ENCODE measurements around the gene KPTN.
"Not testable (repeated sequence)": the region's sequence is repeated elsewhere in the genome, so short reads cannot be mapped to it uniquely, and the experiment has no call there.

Gene KPTN

DNA sequence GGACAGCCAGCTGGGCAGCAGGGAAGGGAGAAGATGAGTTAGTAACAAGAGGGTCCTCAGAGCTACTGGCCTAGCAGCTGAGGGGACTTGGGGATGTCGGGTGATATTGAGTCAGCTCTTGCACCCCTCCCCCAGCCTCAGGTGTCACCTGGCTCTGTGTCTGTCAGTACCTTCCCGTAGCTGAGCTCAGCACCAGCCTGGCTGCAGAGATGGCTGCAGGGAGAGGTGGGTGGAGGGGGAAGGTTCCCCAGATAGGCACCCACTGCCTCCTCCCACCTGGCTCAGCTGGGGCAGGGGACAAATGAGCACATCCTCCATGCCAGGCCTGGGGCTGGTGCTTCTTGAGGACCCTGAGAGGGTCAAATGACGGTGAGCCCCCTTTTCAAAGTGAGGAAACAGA lies 6.8 kb upstream of the KPTN start:
- DNase-seq = no peak

DNA sequence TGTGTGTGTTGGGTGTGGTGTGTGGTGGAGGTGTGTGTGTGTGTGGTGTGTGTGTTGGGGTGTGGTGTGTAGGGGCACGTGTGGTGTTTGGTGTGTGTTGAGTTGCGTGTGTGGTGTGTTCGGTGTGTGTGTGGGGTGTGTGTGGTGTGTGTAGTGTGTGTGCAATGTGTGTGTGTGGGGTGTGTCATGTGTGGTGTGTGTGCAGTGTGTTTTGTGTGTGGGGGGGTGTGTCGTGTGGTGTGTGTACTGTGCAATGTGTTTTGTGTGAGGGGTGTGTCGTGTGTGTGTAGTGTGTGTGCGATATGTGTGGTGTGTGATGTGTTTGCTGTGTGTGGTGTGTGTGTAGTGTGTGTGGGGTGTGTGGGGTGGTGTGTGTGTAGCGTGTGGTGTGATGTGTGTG lies 6.0 kb upstream of the KPTN start:
- DNase-seq = no peak

DNA sequence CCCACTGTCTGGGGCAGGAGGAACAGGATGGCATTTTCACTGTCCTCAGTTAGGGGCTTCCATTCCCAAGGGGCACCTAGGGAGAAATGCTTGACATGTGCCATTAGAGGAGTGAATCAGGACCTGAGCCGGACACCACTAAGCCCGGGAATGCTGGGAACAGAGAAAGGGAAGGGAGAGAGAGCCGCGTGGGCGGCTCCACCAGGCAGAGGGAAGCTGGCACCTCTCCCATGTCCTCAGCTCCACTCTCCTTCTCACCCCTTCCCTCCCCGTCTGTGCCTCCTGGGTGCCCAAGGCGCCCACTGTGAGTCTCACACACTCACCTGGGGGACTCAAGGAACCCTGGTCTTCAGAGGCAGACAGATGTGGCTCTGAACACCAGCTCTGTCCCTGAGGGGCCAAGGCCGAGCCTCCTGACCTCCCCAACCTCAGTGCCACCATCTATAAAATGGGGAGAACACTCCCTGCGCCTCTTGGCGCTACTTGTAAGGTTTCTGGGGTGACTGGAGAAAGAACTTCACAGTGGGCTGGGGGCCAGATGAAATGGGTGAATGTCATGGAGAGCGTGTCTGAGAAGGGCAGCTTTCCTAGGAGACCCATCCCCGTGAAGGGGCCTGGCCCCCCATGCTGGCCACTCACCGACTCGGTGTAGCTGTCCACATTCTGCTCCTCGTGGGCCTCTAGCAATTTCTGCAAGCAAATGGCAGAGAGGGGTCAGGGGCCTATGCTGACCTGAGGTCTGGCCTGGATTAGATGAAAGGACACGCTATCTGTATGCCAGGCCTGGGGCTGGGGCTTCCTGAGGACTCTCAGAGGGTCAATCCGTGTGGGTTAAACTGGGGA lies 5.3 kb upstream of the KPTN start:
- no peak for DNase-seq

DNA sequence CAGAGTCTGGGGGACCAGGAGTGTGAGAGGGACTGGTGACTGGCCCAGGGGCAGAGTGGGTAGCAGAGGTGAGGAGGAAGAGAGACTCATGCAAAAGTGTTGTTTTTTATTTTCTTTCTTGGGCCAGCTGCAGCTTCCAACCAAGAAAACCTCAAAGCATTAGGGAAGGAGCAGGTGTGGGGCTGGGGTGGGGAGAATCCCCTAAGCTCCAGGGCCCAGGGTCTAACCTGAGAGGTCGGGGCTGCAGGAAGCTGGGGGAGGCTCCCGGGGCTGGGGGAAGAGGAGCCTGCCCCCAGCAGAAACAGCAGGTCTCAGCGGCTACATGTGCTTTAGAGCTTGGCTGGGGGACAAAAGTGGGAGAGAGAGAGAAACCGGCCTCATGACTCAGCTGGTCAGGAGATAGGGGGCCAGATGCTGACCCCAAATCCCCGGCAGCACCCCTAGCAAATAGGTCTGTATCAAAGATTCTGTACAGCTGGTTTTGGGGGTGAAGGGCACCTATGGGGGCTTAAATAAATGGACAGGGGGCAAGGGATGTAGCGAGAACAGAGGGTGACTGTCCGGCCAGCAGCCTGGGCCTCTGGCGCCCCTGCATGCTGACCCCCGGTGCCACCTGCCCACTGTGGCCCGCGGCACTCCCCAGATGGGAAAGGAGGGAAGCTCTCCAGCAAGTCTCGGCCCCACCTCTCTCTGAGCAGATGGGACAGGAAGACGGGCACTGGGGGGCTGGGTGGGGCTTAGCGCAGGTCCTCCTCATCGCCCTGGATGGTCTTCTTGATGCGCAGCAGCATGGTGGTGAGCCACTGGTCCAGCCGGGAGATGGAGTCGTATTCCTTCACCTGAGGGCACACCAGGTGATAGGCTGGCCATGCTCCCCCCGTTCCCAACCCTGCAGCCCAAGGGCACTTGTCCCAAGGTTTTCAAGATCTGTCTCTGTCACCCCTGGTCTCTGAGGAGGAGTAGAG lies 3.8 kb upstream of the KPTN start:
- DNase-seq = no peak

DNA sequence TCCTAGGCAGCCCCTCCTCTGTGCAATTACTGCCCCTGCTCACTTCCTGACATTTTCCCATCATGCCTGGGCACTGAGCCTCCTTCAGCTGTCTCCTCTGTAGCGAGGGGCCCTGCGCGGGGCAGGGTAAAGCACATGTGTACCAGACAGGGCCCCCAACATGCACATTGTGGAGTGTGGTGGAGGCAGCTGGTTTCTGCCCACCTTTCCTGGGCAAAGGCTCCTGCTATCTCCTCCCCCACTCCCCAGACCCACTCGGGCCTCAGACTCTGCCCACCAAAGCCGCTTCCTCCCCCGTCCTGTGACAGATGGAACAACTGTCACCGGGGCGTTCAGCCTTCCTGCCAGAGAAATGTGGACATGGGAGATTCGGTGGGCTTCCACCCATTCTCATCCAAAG lies 2.9 kb upstream of the KPTN start:
- no peak for DNase-seq

DNA sequence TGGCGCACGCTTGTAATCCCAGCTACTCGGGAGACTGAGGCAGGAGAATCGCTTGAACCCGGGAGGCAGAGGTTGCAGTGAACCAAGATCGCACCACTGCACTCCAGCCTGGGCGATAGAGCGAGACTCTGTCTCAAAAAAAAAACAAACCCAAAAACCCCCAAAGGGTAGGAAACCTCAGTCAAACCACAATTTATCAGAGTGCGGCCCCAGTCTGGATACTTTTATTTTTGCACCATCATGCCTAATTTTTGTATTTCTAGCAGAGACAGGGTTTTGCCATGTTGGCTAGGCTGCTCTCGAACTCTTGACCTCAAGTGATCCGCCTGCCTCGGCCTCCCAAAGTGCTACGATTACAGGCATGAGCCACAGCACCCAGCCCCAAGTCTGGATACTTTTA lies 2.2 kb upstream of the KPTN start:
- DNase-seq = not testable (repeated sequence)

DNA sequence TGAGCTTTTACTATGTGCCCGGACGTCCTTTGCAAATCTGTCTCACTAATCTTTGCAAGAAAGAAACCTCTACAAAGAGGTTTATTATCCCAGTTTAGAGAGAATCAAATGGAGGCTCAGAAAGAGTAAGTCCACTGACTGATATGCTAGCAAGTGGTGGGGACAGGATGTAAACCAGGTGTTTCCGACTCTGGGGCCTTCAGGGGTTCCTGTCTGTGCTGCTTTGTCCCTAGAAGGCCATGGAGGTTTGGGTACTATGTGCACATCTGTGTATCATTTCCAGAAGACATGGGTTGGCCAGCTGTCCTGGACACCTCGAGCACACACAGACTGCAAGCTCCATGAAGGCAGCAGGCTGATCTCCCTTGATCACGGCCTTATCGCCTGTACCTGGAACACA lies 1.2 kb upstream of the KPTN start:
- DNase-seq = no peak

DNA sequence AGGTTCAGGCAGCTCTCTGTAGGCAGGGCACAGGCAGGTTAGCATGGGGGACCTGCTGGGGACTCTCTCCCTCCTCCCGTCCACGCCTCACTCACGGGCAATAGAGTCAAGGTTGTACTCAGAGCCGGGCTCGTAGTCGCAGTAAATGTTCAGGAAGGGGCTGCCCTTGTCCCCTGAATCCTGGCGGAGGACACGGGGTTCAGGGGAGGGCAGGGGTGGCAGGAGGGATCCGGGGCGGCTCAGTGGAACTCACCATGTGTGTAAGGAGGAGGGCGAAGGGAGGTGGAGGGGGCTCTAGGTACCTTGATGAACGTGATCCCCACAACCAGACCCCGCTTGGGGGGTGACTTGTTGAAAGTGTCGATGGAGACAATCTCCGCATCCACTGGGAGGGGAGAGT lies 819 bp downstream of the KPTN start:
- DNase-seq = no peak

DNA sequence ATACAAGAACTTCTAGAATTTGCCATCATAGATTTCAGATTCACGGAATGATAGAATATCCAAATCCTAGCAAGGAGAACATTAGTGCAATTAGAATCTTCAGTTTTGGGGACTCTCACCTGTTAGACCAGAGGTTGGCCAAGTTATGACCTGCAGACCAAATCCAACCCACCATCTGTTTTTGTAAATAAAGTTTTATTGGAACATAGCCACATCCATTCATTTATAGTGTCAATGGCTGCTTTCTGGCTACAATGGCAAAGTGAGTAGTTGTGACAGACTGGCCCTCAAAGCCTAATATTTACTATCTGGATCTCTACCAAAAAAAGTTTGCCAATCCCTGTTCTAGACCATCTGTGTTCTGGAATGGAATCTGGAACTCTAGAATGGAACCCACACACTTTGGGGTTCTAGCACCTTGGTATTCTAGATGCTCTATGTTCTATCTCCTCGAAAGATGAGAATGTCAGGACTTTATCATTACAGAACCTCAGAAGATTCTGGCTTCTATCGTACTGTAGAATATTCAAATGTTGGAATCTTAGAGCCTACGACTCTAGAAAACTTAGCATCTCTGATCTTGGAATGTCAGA lies 2.5 kb downstream of the KPTN start:
- no peak for DNase-seq

DNA sequence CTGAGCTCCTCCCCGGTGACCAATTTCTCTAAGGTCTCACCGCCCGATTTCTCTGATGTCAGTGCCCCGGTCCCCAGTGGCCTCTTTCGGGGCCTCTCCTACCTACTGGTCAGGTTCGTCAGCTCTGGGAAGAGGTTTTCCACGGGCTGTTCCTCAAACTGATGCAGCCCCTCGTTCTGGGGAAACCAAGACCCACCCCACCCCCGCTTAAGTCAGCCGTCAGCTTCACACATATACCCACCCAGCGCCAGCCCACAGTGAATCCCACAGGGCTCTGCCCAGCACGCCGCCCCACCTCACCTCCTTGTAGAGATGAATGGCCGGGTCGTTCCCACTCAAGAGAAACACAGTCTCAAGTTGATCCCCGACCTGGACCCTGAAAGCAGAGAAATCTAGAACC lies 3.4 kb downstream of the KPTN start:
- no peak for DNase-seq

DNA sequence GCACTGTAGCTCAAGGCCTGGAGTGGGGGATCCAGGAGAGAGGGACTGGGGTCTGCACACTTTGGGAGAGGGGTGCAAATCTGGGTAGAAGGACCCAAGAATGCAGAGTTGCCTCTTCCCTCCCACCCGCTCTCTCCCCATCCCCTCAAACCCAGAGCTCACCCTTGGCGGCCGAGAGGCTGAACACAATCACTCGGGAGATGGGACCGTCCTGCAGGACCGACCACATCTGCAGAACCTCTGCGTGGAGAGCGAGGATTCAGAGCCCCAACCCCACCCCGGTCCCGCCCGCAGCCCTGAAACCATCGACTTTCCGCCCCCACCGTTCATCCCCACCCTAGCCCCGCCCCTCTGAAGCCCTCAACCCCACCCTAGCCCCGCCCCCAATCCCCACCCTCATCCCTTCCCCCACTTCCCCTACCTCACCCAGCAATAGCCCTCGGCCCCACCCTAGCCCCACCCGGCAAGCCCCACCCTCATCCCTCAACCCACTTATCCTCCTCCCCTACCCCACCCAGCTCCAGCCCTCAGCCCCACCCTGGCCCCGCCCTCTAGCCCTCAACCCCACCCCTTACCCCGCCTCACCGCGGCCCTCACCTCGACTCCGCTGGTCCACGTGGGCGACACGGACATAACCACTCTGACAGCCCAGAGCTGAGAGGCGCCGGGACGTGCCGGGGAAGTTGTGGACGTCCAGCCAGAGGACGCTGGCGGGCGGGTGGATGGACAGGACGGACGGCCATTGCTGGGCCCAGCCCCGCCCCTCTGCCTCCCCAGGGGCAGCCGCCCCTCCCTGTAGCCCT lies 4.1 kb downstream of the KPTN start:
- no peak for DNase-seq

DNA sequence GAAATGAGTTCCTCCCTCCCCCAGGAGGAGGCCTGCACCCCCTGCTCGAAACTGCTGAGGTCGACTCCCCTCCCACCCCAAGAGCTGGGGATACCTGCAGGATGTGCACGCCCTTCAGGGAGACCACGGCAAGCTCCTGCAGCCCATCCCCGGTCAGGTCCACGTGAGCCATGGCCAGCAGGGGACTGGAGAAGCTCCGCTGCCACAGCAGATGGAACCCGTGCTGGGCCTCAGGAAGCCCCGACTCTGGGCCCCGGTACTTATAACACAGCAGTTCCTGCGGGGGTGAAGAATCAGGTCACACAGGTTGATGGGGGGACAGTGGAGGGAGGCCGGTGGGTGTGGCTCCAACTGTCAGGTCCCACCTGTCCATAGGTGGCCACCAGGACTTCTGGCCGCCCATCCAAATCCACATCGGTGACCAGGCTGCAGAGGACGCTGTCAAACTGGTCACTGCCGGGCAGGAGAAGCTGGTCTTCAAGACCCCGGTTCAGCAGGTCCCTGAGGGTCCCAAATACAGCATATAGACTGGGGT lies 7.5 kb downstream of the KPTN start:
- no peak for DNase-seq

DNA sequence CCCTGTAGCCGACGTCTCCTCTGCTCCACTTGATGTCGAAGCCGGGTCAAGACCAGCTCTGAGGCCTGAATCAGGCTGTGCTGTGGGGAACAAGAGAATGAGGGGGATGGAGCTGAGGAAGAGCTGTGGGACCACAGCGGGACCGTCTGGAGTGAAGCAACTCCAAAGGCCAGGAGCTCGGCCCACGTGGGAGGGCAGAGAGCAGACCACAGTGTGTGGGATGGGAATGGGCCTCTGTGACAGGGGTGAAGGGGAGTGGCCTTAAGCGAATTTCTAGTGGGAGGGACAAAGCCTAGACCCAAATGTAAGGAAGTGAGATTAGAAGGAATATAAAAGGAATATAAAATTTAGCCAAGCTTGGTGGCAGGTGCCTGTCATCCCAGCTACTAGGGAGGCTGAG lies 8.6 kb downstream of the KPTN start:
- DNase-seq = no peak

DNA sequence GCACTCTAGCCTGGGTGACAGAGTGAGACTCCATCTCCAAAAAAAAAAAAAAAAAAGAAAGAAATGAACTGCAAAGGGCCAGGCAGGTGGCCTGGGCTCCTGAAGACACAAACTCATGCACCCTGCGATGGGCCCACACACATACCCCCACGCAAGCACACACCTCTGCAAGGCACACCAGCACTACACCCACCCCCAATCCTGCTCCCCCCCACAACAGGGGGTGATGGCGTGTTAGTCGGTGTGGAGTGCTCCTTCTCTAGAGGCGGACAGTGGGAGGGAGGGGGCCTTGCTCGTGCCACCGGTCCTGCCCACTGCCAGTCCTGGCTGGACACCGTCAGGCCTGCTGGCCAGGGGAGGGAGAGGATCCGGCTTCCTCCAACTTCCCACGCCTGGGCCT lies 10.7 kb downstream of the KPTN start:
- no peak for DNase-seq

DNA sequence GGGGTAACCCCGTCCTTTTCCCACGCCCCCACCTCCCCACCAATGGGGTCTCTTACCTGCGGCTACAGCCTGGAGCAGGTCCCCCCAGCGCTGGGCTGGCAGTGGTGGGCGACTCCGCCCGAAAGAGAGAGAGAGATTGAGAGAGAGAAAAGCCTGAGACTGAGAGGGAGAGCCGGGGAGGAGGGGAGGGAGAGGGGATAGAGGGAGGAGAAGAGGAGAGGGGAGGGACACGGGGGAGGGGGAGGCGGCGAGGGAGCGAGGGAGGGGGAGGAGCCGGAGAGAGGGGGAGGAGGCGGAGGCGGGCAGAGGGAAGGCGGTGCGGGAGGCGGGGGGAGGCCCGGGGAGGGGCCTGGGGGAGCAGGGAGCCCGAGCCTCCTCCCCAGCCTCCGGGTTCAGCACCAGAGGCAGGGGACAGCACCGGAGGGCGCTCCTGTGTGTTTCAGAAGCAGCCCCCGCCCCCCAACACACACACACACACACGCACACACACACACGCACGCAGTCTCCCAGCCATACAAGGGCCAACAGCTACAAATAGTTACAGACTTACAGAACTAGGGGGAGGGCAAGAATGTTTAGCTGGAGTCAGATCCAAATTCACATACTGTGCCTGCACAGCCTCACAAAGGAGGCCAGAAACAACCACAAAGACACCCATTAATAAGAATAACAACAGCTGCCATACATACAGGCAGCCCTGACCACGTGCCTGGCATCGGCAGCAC lies 12.1 kb downstream of the KPTN start, which contains the start of gene SLC8A2:
Gene SLC8A2 (minus strand): TSS at position 161 of the 725 bp plus-strand sequence. CDS start 5,490 bp downstream, outside the sequence.
- peak; percentile 65 for DNase-seq

DNA sequence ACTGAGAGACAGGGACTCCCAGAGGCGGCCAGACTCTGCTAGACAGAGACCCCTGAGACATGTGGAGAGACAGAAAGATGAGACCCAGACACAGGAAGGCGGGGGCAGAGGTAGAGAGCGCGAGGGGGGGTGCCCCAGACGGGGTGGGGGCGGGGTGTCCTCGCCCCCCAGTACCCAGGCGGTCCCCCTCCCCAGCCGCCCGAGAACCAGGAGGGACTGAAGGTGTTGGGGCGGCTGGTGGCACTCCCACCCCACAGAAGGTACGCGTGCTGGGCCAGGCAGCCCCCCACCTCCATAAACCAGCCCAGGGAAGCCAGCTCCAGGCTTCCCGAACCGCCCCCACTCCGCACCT lies 12.7 kb downstream of the KPTN start:
- no peak for DNase-seq

DNA sequence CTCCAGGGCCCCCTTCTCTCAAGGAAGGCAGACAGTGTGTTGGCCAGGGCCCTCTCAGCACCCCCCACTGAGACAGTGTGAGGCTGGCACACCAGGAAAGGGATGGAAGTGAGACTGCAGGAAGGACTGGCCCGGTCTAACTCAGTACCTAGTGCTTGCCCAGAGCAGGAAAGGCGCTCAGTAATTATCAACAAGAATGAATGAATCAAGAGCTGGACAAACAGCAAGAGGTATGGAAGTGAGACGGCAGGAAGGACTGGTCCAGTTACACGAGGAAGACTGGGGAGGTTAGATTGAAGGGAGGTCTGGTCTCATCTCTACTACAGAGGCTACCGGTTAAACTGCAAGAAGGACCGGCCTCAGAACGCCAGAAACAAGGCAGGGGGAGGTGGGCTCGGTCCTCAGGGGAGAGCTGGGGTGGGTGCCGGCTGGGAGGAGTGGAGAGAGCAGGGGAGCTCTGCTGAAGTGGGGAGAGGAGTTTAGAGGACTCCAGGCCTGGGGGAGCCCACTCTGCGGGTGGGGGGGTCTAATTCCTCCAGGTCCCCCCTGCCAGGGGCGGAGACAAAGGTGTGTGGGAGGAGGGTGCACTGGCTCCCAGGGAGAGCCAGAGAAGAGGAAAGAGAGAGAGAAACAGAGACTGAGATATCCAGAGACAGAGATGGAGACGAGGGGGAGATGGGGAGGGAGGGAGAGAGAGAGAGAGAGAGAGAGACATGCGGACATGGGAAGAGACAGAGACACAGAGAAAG lies 13.4 kb downstream of the KPTN start:
- DNase-seq = no peak

DNA sequence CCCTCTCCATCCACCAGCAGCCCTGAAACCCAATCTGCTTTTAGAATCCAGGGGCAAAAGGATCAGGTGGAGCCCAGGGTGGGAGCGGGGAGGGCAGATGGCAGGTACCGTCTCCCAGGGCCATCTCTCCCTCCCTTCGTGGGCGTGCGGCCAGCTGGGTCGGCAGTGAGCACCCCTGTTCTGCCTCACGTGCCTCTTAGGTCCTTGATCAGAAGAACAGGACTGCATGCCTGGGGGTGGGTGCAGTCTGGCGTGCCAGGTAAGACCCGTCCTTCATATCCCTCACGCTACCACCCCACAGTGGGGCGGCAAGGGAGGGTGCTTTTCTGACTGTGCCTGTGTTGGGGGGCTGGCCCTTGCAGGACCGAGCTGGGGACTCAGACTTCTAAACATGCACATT lies 14.3 kb downstream of the KPTN start:
- no peak for DNase-seq

DNA sequence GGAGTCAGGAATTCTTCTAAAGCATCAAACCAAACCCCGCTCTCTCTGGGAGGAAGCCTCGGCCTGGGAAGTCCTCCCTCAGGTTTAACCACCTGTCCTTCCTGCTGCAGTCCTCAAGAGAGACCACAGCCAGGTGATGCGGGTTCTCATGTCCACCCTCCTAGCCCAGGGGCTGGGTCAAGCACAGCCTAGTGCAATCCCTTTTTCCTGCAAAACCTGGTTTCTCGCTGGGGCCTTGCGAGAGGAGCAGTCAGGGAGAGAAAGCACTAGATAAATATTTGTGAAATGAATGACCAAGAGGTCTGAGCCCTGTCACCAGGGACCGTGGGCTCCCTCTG lies 14.7 kb downstream of the KPTN start:
- DNase-seq = no peak

DNA sequence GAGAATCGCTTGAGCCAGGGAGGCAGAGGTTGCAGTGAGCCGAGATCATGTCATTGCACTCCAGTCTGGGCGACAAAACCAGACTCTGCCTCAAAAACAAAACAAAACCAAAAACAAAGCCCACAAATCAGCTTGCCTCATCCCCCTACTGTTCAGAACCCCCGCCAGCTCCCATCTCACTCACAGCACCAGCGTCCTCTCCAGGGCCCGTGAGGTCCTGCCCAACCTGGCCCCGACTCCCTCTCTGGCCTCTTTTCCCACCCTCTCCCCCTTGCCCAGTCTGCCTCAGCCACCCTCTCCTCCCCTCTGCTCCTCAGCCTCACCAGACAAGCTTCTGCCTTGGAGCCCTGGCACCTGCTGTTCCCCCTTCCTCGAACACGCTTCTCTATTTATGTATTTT lies 16.1 kb downstream of the KPTN start:
- no peak for DNase-seq

DNA sequence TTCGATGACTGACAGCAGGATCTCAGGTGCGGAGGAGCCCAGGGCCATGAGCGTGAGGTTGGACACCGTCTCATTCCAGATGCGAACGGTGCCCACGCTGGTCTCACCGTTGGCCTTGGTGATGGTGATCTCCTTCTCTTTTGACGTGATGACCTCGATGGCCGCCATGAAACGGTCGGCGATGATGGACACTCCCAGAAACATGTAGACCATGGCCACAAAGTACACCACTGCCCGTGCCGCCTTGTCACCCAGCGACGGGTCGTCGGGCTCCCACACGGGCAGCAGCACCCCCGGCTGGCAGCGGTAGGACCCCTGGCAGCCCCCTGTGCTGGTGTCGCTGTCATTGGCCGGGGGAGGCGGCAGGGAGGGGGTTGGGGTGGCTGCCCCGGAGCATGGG lies 18.1 kb downstream of the KPTN start:
- no peak for DNase-seq

All from CD4-positive, alpha-beta T cell treated with Interleukin-6 for 4 hours (primary cell).